Thoracic aorta (tissue), 2 donors: ENCODE measurements around the gene ADGRG1. TPM values are rescaled to one million over a fixed set of nuclear protein-coding genes. Genes with fewer than 3 reads are reported as not detected.

Source experiments
- ATAC-seq: fragments of 150-250 bp; one replicate; pipeline ENCODE4 v1.8.0; 2017; ENCODE audit warnings: low read depth; ENCODE audit not compliant: insufficient number of reproducible peaks, low FRiP score
- DNase-seq: peaks from one replicate; pipeline ENCODE4 v3.0.0-alpha.2; 2020; ENCODE audit warnings: low spot score
- H3K27ac ChIP-seq, 2 donors: fragments of 200-600 bp; sonication (generic); 1 replicate in 1 of 2; 2 replicates in 1 of 2; pipeline ENCODE4 v1.5.1; 2016; ENCODE audit warnings: mild to moderate bottlenecking in 2 of 2, moderate library complexity in 2 of 2
- H3K27me3 ChIP-seq: fragments of 200-600 bp; sonication (generic); replicated peaks from 2 replicates; pipeline ENCODE4 v1.6.0; 2016; ENCODE audit warnings: mild to moderate bottlenecking; ENCODE audit not compliant: insufficient read depth
- H3K36me3 ChIP-seq: fragments of 200-600 bp; sonication (generic); one replicate; pipeline ENCODE4 v1.5.1; 2016
- H3K4me1 ChIP-seq, 2 donors: fragments of 200-600 bp; sonication (generic); 1 replicate in 1 of 2; 2 replicates in 1 of 2; pipeline versions ENCODE4 v1.5.1 to v1.6.0; 2016; ENCODE audit warnings: low read depth in 2 of 2, mild to moderate bottlenecking in 1 of 2; ENCODE audit not compliant: control insufficient read depth in 1 of 2
- H3K4me3 ChIP-seq: fragments of 200-600 bp; sonication (generic); 2 replicates; pipeline ENCODE4 v1.5.1; 2016; ENCODE audit warnings: mild to moderate bottlenecking
- H3K9me3 ChIP-seq: fragments of 200-600 bp; sonication (generic); 2 replicates; pipeline ENCODE4 v1.5.1; 2016
- CTCF ChIP-seq: fragments of 200-600 bp; sonication (generic); IDR thresholded peaks from one replicate; pipeline ENCODE4 v1.5.1; 2019; ENCODE audit warnings: antibody characterized with exemption
- total RNA-seq, 2 donors: library from RNA; depleted of rRNA; stranded (reverse); fragments of >200 nt; gene quantifications; one replicate each; pipeline versions ENCODE4 v1.1.0 to v1.2.3, GENCODE V29; 2016

Gene ADGRG1
- total RNA-seq, 2 donors from 2014 or later = 5.4 to 79.1 TPM

GRCh38 chr16:57590654-57591085 lies 37.8 kb upstream of the ADGRG1 start:
- TF ChIP-seq CTCF = no peak
- Histone ChIP-seq H3K4me1 (no peaks in the 10 kb centered on the region), H3K27ac (no peak overlapping the region), H3K4me3 (no peak overlapping the region), H3K9me3 (no peaks in the 10 kb centered on the region), H3K36me3 (no peaks in the 10 kb centered on the region), H3K27me3 (no peaks in the 10 kb centered on the region)
- DNase-seq (no peak), ATAC-seq (no peak)

- peak; percentile 74 for TF ChIP-seq CTCF
- Histone ChIP-seq H3K4me1 (no peaks in the 10 kb centered on the region), H3K27ac (no peak overlapping the region), H3K36me3 (no peaks in the 10 kb centered on the region), H3K27me3 (no peaks in the 10 kb centered on the region), H3K9me3 (no peaks in the 10 kb centered on the region), H3K4me3 (no peak overlapping the region)
- ATAC-seq = no peak
- no peak for DNase-seq
Measured at GRCh38 chr16:57591086-57591869, 37.2 kb upstream of the ADGRG1 start.

- no peak for TF ChIP-seq CTCF
- H3K27me3 ChIP-seq = no peaks in the 10 kb centered on the region
- DNase-seq (no peak), ATAC-seq (no peak)
- H3K27ac ChIP-seq = no peak overlapping the region
- no peaks in the 10 kb centered on the region for H3K4me1 ChIP-seq
- no peak overlapping the region for H3K4me3 ChIP-seq
- H3K36me3 ChIP-seq = no peaks in the 10 kb centered on the region
- H3K9me3 ChIP-seq = no peaks in the 10 kb centered on the region
Measured at GRCh38 chr16:57591870-57592485, 36.5 kb upstream of the ADGRG1 start.

- H3K36me3 ChIP-seq = no peaks in the 10 kb centered on the region
- no peak for ATAC-seq
- no peak for DNase-seq
- H3K4me3 ChIP-seq = no peak overlapping the region
- no peak overlapping the region for H3K27ac ChIP-seq
- no peaks in the 10 kb centered on the region for H3K9me3 ChIP-seq
- no peak for TF ChIP-seq CTCF
- H3K27me3 ChIP-seq = no peaks in the 10 kb centered on the region
- no peaks in the 10 kb centered on the region for H3K4me1 ChIP-seq
Measured at GRCh38 chr16:57592591-57593003, 35.8 kb upstream of the ADGRG1 start.

- no peak for ATAC-seq
- Histone ChIP-seq H3K4me3 (no peak overlapping the region), H3K27ac (no peak overlapping the region), H3K36me3 (no peaks in the 10 kb centered on the region), H3K9me3 (no peaks in the 10 kb centered on the region), H3K4me1 (no peaks in the 10 kb centered on the region), H3K27me3 (no peaks in the 10 kb centered on the region)
- no peak for TF ChIP-seq CTCF
- no peak for DNase-seq
Measured at GRCh38 chr16:57593021-57593420, 35.4 kb upstream of the ADGRG1 start.
